ENCODE data around the gene TMEM18. TPM values are rescaled to one million over a fixed set of nuclear protein-coding genes. Genes with fewer than 3 reads are reported as not detected.

TMEM18 gene
- total RNA-seq, 1 donor from 2014 or later, result 19.3 TPM

GRCh38 chr2:633371-633770 lies 43.8 kb downstream of the TMEM18 start:
- Mint-ChIP-seq H3K36me3 (ENCODE audit: insufficient read depth) (peaks cover 1% of the 10 kb centered on the region), H3K9me3 (ENCODE audit: low read depth) (peaks cover 10% of the 10 kb centered on the region), H3K4me1 (ENCODE audit: low read depth) (peaks cover 5% of the 10 kb centered on the region), H3K27me3 (peaks cover 6% of the 10 kb centered on the region), H3K4me3 (ENCODE audit: low read depth) (no peak overlapping the region), H3K27ac (no peak overlapping the region)
- DNase-seq (ENCODE audit: low spot score, unreplicated experiment), result no peak
- TF ChIP-seq, protein P1, sequence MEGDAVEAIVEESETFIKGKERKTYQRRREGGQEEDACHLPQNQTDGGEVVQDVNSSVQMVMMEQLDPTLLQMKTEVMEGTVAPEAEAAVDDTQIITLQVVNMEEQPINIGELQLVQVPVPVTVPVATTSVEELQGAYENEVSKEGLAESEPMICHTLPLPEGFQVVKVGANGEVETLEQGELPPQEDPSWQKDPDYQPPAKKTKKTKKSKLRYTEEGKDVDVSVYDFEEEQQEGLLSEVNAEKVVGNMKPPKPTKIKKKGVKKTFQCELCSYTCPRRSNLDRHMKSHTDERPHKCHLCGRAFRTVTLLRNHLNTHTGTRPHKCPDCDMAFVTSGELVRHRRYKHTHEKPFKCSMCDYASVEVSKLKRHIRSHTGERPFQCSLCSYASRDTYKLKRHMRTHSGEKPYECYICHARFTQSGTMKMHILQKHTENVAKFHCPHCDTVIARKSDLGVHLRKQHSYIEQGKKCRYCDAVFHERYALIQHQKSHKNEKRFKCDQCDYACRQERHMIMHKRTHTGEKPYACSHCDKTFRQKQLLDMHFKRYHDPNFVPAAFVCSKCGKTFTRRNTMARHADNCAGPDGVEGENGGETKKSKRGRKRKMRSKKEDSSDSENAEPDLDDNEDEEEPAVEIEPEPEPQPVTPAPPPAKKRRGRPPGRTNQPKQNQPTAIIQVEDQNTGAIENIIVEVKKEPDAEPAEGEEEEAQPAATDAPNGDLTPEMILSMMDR (IDR thresholded peaks at IDR 0.05; ENCODE audit: unreplicated experiment), result no peak

DNA sequence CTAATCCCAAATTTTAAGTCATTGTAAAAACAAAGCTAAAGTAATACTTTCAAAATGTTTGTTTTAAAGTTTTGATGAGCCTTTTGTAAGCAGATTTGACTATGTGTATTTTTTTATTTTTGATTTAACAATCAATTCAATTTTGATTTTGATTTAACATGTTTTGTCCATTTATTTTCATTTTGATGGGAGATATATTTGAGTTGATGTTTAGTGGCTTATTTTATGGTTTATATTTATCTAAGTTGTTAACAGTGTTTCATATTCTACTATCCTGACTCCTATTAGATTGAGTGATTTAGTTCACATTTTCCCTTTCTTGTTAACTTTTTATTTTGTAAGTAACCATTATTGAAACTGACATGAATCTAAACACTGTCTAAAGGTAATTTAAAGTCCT lies 44.7 kb downstream of the TMEM18 start:
- TF ChIP-seq, protein P1 (IDR thresholded peaks at IDR 0.05; ENCODE audit: unreplicated experiment), result no peak
- Mint-ChIP-seq H3K27me3 (peaks cover 6% of the 10 kb centered on the region), H3K4me1 (ENCODE audit: low read depth) (peaks cover 5% of the 10 kb centered on the region), H3K4me3 (ENCODE audit: low read depth) (no peak overlapping the region), H3K27ac (no peak overlapping the region), H3K9me3 (ENCODE audit: low read depth) (peaks cover 10% of the 10 kb centered on the region), H3K36me3 (ENCODE audit: insufficient read depth) (peaks cover 1% of the 10 kb centered on the region)
- no peak for DNase-seq (ENCODE audit: low spot score, unreplicated experiment)

- DNase-seq (ENCODE audit: low spot score, unreplicated experiment), result no peak
- TF ChIP-seq, protein P1 (IDR thresholded peaks at IDR 0.05; ENCODE audit: unreplicated experiment), result no peak
- Mint-ChIP-seq H3K36me3 (ENCODE audit: insufficient read depth) (no peaks in the 10 kb centered on the region), H3K9me3 (ENCODE audit: low read depth) (peaks cover 8% of the 10 kb centered on the region), H3K27ac (no peak overlapping the region), H3K4me3 (ENCODE audit: low read depth) (no peak overlapping the region), H3K27me3 (peaks cover 5% of the 10 kb centered on the region), H3K4me1 (ENCODE audit: low read depth) (peaks cover 5% of the 10 kb centered on the region)
Observed at GRCh38 chr2:631741-632140, 45.5 kb downstream of the TMEM18 start.

DNA sequence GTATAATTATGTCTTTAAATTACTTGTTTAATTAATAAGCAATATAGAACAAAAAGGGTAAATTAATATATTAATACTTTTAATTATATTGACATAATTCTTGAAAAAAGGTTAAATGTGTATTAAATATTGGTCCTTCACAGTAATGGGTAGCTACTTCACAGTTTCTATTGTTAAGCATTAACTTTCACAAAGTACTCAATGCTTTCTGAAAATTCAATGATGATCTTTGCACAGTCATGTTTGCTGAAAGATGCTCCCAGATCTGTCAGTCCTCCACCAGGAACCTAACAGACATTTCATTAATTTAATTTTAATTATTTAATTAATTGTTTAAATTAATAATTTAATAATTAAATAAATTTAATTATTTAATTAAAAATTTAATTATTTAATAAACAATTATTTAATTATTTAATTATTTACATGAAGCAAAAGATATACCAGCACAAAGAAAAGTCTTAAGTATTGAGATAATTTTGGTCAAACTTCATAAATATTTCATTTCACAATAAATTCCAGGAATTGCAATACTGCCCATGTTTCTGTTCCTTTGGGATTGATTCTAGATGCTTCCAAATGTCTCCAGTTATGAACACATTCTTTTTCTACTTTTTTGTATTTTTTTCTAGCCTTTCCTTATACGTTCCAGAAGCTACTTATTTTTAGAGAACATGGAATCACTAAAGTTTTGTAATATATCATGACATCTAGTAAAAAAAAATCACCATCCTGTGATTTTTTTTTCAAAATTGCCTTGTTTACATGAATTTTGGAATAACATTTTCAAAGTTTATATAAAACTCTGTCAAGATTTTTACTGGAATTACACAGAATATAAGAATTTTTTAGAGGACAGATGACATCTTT lies 46.5 kb downstream of the TMEM18 start:
- no peak overlapping the region for H3K27ac Mint-ChIP-seq
- H3K27me3 Mint-ChIP-seq, result peaks cover 5% of the 10 kb centered on the region
- H3K9me3 Mint-ChIP-seq (ENCODE audit: low read depth), result peaks cover 8% of the 10 kb centered on the region
- H3K36me3 Mint-ChIP-seq (ENCODE audit: insufficient read depth), result no peaks in the 10 kb centered on the region
- TF ChIP-seq, protein P1 (IDR thresholded peaks at IDR 0.05; ENCODE audit: unreplicated experiment), result no peak
- no peak overlapping the region for H3K4me3 Mint-ChIP-seq (ENCODE audit: low read depth)
- no peak for DNase-seq (ENCODE audit: low spot score, unreplicated experiment)
- peaks cover 5% of the 10 kb centered on the region for H3K4me1 Mint-ChIP-seq (ENCODE audit: low read depth)

DNA sequence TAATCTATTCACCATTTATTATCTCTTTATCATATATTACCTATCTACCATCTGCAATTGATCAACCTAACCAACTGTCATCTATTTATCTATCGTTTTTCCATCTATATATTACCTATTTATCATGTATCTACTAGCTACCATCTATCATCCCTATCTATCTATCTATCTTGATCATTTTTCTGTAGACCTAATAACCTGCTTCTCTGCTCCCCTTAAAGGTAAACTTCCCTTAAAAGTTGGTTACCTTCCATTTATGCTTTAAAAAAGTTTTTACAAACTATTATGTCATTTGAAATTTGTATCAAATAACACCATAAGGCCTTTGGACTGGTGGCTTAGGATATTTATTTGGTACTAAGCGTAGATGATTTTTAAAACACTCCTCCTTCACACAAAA lies 47.2 kb downstream of the TMEM18 start:
- Mint-ChIP-seq H3K36me3 (ENCODE audit: insufficient read depth) (no peaks in the 10 kb centered on the region), H3K27ac (no peak overlapping the region), H3K27me3 (peaks cover 5% of the 10 kb centered on the region), H3K4me1 (ENCODE audit: low read depth) (peaks cover 4% of the 10 kb centered on the region), H3K9me3 (ENCODE audit: low read depth) (peaks cover 8% of the 10 kb centered on the region), H3K4me3 (ENCODE audit: low read depth) (no peak overlapping the region)
- DNase-seq (ENCODE audit: low spot score, unreplicated experiment), result no peak
- TF ChIP-seq, protein P1 (IDR thresholded peaks at IDR 0.05; ENCODE audit: unreplicated experiment), result no peak

All from progenitor cell of endocrine pancreas (in vitro differentiated cells).